Measurements from ENCODE around the gene TAF1B.

TAF1B gene

GRCh38 chr2:9946076-9946475 lies 102.8 kb downstream of the TAF1B start:
- TF ChIP-seq CTCF (IDR thresholded peaks at IDR 0.05; ENCODE audit: low read depth, low read length): no peak
- no peak overlapping the region for H3K4me3 ChIP-seq (ENCODE audit: low read depth, low read length)

- no peak for TF ChIP-seq CTCF (IDR thresholded peaks at IDR 0.05; ENCODE audit: low read depth, low read length)
- no peak overlapping the region for H3K4me3 ChIP-seq (ENCODE audit: low read depth, low read length)
Measured at GRCh38 chr2:9946818-9947217, 103.5 kb downstream of the TAF1B start.

GRCh38 chr2:9948721-9949120 lies 105.4 kb downstream of the TAF1B start:
- H3K4me3 ChIP-seq (ENCODE audit: low read depth, low read length): no peak overlapping the region
- TF ChIP-seq CTCF (IDR thresholded peaks at IDR 0.05; ENCODE audit: low read depth, low read length): no peak

- TF ChIP-seq CTCF (IDR thresholded peaks at IDR 0.05; ENCODE audit: low read depth, low read length): no peak
Measured at GRCh38 chr2:9949239-9949991, 106.1 kb downstream of the TAF1B start.

GRCh38 chr2:9949992-9950520 lies 106.8 kb downstream of the TAF1B start:
- no peak overlapping the region; the same call in 1 of the 2 replicates for H3K4me3 ChIP-seq (ENCODE audit: low read depth, low read length)
- no peak for TF ChIP-seq CTCF (IDR thresholded peaks at IDR 0.05; ENCODE audit: low read depth, low read length)

More at GRCh38 chr2:9949239-9949991, 106.1 kb downstream of the TAF1B start:
- H3K4me3 ChIP-seq (ENCODE audit: low read depth, low read length): no peak overlapping the region

- H3K4me3 ChIP-seq (ENCODE audit: low read depth, low read length): peak overlapping the region; percentile 58
- no peak for TF ChIP-seq CTCF (IDR thresholded peaks at IDR 0.05; ENCODE audit: low read depth, low read length)
Measured at GRCh38 chr2:9950521-9951271, 107.4 kb downstream of the TAF1B start.

- H3K4me3 ChIP-seq (ENCODE audit: low read depth, low read length): peak overlapping the region; percentile 58
- no peak for TF ChIP-seq CTCF (IDR thresholded peaks at IDR 0.05; ENCODE audit: low read depth, low read length)
Measured at GRCh38 chr2:9951272-9951521, 107.9 kb downstream of the TAF1B start.
